Left lung (tissue), 10 donors: ENCODE measurements around the gene TSPAN9. TPM values are rescaled to one million over a fixed set of nuclear protein-coding genes. Genes with fewer than 3 reads are reported as not detected.

ENCODE experiments used
- ATAC-seq: fragments of 200-7000 bp; cut with Tn5 transposase; one replicate; pipeline ENCODE4 v1.9.1; 2020; ENCODE audit warnings: moderate library complexity
- DNase-seq, 4 donors: peaks; one replicate each; pipeline ENCODE4 v3.0.0-alpha.2; 2013 to 2020
- H3K27ac ChIP-seq, 2 donors: fragments of 200-600 bp; sonication (generic) in 1 of 2; one replicate each; pipeline versions ENCODE4 v1.5.0 to v1.8.0; 2020 to 2021
- H3K27me3 ChIP-seq, 2 donors: fragments of 200-600 bp; sonication (generic) in 1 of 2; one replicate each; pipeline versions ENCODE4 v1.5.0 to v1.8.0; 2020 to 2021
- H3K36me3 ChIP-seq, 2 donors: fragments of 200-600 bp; sonication (generic) in 1 of 2; one replicate each; pipeline versions ENCODE4 v1.5.0 to v1.8.0; 2020 to 2021
- H3K4me1 ChIP-seq, 2 donors: fragments of 200-600 bp; one replicate each; pipeline ENCODE4 v1.8.0; 2021
- H3K4me3 ChIP-seq, 2 donors: fragments of 200-600 bp; sonication (generic) in 1 of 2; one replicate each; pipeline versions ENCODE4 v1.5.0 to v1.8.0; 2020 to 2021; ENCODE audit warnings: mild to moderate bottlenecking in 1 of 2
- H3K9me3 ChIP-seq, 2 donors: fragments of 200-600 bp; sonication (generic) in 1 of 2; one replicate each; pipeline versions ENCODE4 v1.5.0 to v1.8.0; 2020 to 2021
- CTCF ChIP-seq, 2 donors: fragments of 200-600 bp; sonication (generic) in 1 of 2; IDR thresholded peaks; one replicate each; pipeline versions ENCODE4 v1.5.0 to v1.8.0; 2021; ENCODE audit warnings: antibody characterized with exemption in 2 of 2
- intact Hi-C, 2 donors: fragments of 100-400 bp; cut with DNase I; formaldehyde crosslinking; loops; one replicate each; pipeline versions ENCODE4 v1.11.2 to v1.14.2; 2022
- polyA plus RNA-seq, 6 donors: library from polyadenylated mRNA; unstranded; fragments of 120-200 nt; gene quantifications; one replicate each; pipeline ENCODE4 v1.2.1, GENCODE V29; 2013; ENCODE audit not compliant: insufficient read length in 6 of 6
- total RNA-seq, 2 donors: library from RNA; stranded (reverse); fragmentation: NEBNext Ultra II Directional; extraction: Animal tissue kit (Norgen Biotek cat#: 25700); gene quantifications; one replicate each; pipeline ENCODE4 v1.2.1, GENCODE V29; 2021
- donor health status: DM: no; HTN: yes; CAD: no.
- donor health status: DM: no; HTN: no; CAD: no.

TSPAN9 gene
- total and polyA plus RNA-seq, 8 donors = 35.6 to 98.6 (median 81.3) TPM

GRCh38 chr12:3130057-3130830, 53.1 kb downstream of the TSPAN9 start:
- DNase-seq = no peak
- no peaks in the 10 kb centered on the region for H3K9me3 ChIP-seq
- no peak for TF ChIP-seq CTCF (IDR thresholded peaks at IDR 0.05)
- H3K4me3 ChIP-seq = no peak overlapping the region
- no peaks in the 10 kb centered on the region for H3K36me3 ChIP-seq
- H3K27me3 ChIP-seq = peaks cover 0 to 45% of the 10 kb centered on the region in 2 donors
- intact Hi-C loops = loop anchor here (10.0 kb wide), 2 partner anchors 75 to 145 kb away; no protein-coding TSS in a partner anchor
- peak overlapping the region in 1 of 2 donors; percentile 29 for H3K27ac ChIP-seq
- no peak for ATAC-seq
- peaks cover 8 to 34% of the 10 kb centered on the region in 2 donors for H3K4me1 ChIP-seq

GRCh38 chr12:3131129-3131528, 54.0 kb downstream of the TSPAN9 start:
- DNase-seq (no peak), ATAC-seq (no peak)
- Histone ChIP-seq H3K36me3 (no peaks in the 10 kb centered on the region), H3K27me3 (peaks cover 0 to 45% of the 10 kb centered on the region in 2 donors), H3K4me3 (no peak overlapping the region), H3K4me1 (peaks cover 8 to 34% of the 10 kb centered on the region in 2 donors), H3K9me3 (no peaks in the 10 kb centered on the region), H3K27ac (no peak overlapping the region)
- intact Hi-C loops = loop anchor here (10.0 kb wide), 2 partner anchors 74 to 144 kb away; no protein-coding TSS in a partner anchor
- TF ChIP-seq CTCF (IDR thresholded peaks at IDR 0.05) = no peak

- ATAC-seq = peak; percentile 27
- Histone ChIP-seq H3K36me3 (no peaks in the 10 kb centered on the region), H3K27me3 (peaks cover 0 to 38% of the 10 kb centered on the region in 2 donors), H3K4me3 (no peak overlapping the region), H3K4me1 (peaks cover 17 to 48% of the 10 kb centered on the region in 2 donors), H3K9me3 (no peaks in the 10 kb centered on the region), H3K27ac (peak overlapping the region; percentile 10 to 53)
- TF ChIP-seq CTCF (IDR thresholded peaks at IDR 0.05) = no peak
- intact Hi-C loops = loop anchor here (10.0 kb wide), 2 partner anchors 72 to 142 kb away; no protein-coding TSS in a partner anchor
- DNase-seq = peak in 2 of 4 donors; percentile 78 to 91
Observed at GRCh38 chr12:3132636-3133404, 55.6 kb downstream of the TSPAN9 start.

GRCh38 chr12:3133405-3133783, 56.2 kb downstream of the TSPAN9 start:
- intact Hi-C loops = loop anchor here (10.0 kb wide), 2 partner anchors 71 to 141 kb away; no protein-coding TSS in a partner anchor
- DNase-seq (peak in 2 of 4 donors; percentile 31 to 46), ATAC-seq (no peak)
- no peak for TF ChIP-seq CTCF (IDR thresholded peaks at IDR 0.05)
- Histone ChIP-seq H3K27me3 (peaks cover 0 to 32% of the 10 kb centered on the region in 2 donors), H3K4me3 (no peak overlapping the region), H3K36me3 (no peaks in the 10 kb centered on the region), H3K27ac (peak overlapping the region in 1 of 2 donors; percentile 10), H3K4me1 (peaks cover 17 to 53% of the 10 kb centered on the region in 2 donors), H3K9me3 (no peaks in the 10 kb centered on the region)

- Histone ChIP-seq H3K9me3 (no peaks in the 10 kb centered on the region), H3K36me3 (no peaks in the 10 kb centered on the region), H3K27me3 (peaks cover 0 to 34% of the 10 kb centered on the region in 2 donors), H3K4me3 (no peak overlapping the region), H3K4me1 (peaks cover 17 to 52% of the 10 kb centered on the region in 2 donors), H3K27ac (no peak overlapping the region)
- intact Hi-C loops = loop anchor here (10.0 kb wide), 2 partner anchors 71 to 141 kb away; no protein-coding TSS in a partner anchor
- no peak for DNase-seq
- no peak for ATAC-seq
- no peak for TF ChIP-seq CTCF (IDR thresholded peaks at IDR 0.05)
Observed at GRCh38 chr12:3134126-3134525, 56.9 kb downstream of the TSPAN9 start.
